ENCODE results near the gene GGT7. TPM values are rescaled to one million over a fixed set of nuclear protein-coding genes. Genes with fewer than 3 reads are reported as not detected.

GGT7 gene
- total RNA-seq, 1 donor from 2014 or later: 20.3 TPM

DNA sequence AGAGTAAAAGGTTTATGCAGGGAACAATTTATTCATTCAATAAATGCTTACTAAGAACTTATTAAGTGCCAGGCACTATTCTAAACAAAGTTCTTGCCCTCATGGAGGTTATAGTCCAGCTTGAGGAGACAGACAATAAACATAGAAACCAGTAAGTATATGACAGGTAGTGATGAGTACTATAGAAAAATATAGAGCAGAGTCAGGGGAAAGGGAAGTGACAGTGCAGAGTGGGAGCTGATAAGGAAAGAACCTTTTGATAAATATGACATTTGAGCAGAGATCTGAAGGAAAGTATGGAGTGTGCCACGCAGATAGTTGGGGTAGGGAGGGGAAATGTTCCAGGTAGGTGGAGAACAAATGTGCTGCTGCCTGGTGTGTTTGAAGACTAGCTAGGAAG lies 15.8 kb upstream of the GGT7 start:
- Mint-ChIP-seq H3K9me3 (ENCODE audit: unreplicated experiment) (no peaks in the 10 kb centered on the region), H3K27ac (ENCODE audit: unreplicated experiment) (no peak overlapping the region), H3K36me3 (ENCODE audit: low read depth, unreplicated experiment) (peaks cover 8% of the 10 kb centered on the region), H3K27me3 (ENCODE audit: unreplicated experiment) (peaks cover 1% of the 10 kb centered on the region), H3K4me1 (ENCODE audit: unreplicated experiment) (peaks cover 6% of the 10 kb centered on the region), H3K4me3 (ENCODE audit: unreplicated experiment) (peak overlapping the region; percentile 22)
- DNase-seq (ENCODE audit: low spot score): no peak
- TF ChIP-seq, protein P1, sequence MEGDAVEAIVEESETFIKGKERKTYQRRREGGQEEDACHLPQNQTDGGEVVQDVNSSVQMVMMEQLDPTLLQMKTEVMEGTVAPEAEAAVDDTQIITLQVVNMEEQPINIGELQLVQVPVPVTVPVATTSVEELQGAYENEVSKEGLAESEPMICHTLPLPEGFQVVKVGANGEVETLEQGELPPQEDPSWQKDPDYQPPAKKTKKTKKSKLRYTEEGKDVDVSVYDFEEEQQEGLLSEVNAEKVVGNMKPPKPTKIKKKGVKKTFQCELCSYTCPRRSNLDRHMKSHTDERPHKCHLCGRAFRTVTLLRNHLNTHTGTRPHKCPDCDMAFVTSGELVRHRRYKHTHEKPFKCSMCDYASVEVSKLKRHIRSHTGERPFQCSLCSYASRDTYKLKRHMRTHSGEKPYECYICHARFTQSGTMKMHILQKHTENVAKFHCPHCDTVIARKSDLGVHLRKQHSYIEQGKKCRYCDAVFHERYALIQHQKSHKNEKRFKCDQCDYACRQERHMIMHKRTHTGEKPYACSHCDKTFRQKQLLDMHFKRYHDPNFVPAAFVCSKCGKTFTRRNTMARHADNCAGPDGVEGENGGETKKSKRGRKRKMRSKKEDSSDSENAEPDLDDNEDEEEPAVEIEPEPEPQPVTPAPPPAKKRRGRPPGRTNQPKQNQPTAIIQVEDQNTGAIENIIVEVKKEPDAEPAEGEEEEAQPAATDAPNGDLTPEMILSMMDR (IDR thresholded peaks at IDR 0.05; ENCODE audit: unreplicated experiment): no peak

DNA sequence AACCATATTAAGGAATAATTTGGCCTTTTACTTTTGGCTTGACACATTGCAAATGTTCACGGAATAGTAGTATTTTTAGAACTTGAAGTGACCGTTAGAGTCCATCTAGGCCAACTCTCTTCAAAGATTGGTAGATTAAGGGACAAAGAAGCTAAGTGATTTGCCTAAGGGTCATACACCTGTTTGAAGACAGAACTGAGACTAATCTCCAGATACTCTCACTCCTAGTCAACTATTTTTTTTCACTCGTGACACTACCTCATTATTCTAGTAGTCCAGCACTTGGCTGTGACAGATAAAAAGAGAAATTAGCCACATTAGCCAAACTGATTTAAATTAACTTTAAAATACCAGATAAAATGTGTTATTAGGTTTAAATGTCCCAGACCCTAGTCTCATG lies 14.4 kb upstream of the GGT7 start:
- Mint-ChIP-seq H3K27me3 (ENCODE audit: unreplicated experiment) (peaks cover 1% of the 10 kb centered on the region), H3K4me1 (ENCODE audit: unreplicated experiment) (no peaks in the 10 kb centered on the region)

DNA sequence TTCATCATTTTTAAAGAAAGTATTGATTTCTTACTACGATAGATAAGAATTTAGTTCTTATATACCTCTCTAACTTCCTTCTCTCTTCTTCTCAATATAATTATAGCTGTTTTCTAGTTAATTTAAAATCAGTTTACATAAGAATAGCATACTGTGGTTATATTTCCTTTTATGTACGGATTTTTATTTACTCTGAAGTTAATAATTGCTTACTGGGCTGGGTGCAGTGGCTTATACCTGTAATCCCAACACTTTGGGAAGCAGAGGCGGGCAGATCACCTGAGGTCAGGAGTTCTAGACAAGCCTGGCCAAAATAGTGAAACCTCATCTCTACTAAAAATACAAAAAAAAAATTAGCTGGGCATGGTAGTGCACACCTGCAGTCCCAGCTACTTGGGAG lies 13.5 kb upstream of the GGT7 start:
- no peak overlapping the region for H3K27ac Mint-ChIP-seq (ENCODE audit: unreplicated experiment)
- no peaks in the 10 kb centered on the region for H3K4me1 Mint-ChIP-seq (ENCODE audit: unreplicated experiment)
- no peak for DNase-seq (ENCODE audit: low spot score)
- TF ChIP-seq, protein P1 (IDR thresholded peaks at IDR 0.05; ENCODE audit: unreplicated experiment): no peak
- no peaks in the 10 kb centered on the region for H3K9me3 Mint-ChIP-seq (ENCODE audit: unreplicated experiment)
- H3K27me3 Mint-ChIP-seq (ENCODE audit: unreplicated experiment): peaks cover 1% of the 10 kb centered on the region
- H3K4me3 Mint-ChIP-seq (ENCODE audit: unreplicated experiment): no peak overlapping the region
- peaks cover 12% of the 10 kb centered on the region for H3K36me3 Mint-ChIP-seq (ENCODE audit: low read depth, unreplicated experiment)

More for the DNA sequence above, 14.4 kb upstream of the GGT7 start:
- TF ChIP-seq, protein P1 (IDR thresholded peaks at IDR 0.05; ENCODE audit: unreplicated experiment): no peak
- Mint-ChIP-seq H3K4me3 (ENCODE audit: unreplicated experiment) (no peak overlapping the region), H3K9me3 (ENCODE audit: unreplicated experiment) (no peaks in the 10 kb centered on the region), H3K27ac (ENCODE audit: unreplicated experiment) (no peak overlapping the region), H3K36me3 (ENCODE audit: low read depth, unreplicated experiment) (peaks cover 12% of the 10 kb centered on the region)
- no peak for DNase-seq (ENCODE audit: low spot score)

DNA sequence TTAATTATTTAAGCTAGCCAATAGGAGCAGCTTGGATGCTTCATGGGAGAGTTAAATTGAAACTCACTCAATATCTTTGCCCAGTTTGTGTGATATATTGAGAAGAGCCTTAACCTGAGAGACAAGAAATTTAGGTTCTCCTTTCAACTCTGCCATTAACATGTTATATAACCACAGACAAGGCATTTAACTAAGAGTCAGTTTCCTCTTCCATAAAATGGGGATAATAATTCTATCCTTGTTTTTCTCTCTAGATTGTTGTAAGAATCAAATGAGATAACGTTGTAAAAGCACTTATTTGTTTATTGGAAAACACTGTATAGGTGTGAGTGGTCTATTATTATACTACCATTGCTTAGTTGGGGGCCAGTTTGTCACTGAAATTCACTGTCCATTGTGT lies 11.6 kb upstream of the GGT7 start:
- no peak overlapping the region for H3K27ac Mint-ChIP-seq (ENCODE audit: unreplicated experiment)
- no peak overlapping the region for H3K4me3 Mint-ChIP-seq (ENCODE audit: unreplicated experiment)
- no peaks in the 10 kb centered on the region for H3K9me3 Mint-ChIP-seq (ENCODE audit: unreplicated experiment)
- DNase-seq (ENCODE audit: low spot score): no peak
- peaks cover 12% of the 10 kb centered on the region for H3K36me3 Mint-ChIP-seq (ENCODE audit: low read depth, unreplicated experiment)
- peaks cover under 1% of the 10 kb centered on the region for H3K4me1 Mint-ChIP-seq (ENCODE audit: unreplicated experiment)
- TF ChIP-seq, protein P1 (IDR thresholded peaks at IDR 0.05; ENCODE audit: unreplicated experiment): no peak
- H3K27me3 Mint-ChIP-seq (ENCODE audit: unreplicated experiment): no peaks in the 10 kb centered on the region

DNA sequence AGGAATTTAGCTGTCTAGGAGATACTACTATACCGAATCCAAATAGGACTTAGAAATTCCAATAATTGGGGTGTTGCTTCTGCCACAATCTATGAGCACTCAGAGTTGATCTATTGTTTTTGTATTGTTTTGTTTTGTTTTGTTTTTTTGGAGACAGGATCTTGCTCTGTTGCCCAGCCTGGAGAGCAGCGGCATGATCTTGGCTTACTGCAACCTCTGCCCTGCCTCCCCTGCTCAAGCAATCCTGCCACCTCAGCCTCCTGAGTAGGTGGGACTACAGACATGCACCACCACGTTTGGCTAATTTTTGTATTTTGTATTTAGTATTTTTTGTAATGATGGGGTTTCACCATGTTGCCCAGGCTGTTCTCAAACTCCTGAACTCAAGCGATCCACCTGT lies 11.2 kb upstream of the GGT7 start:
- H3K27ac Mint-ChIP-seq (ENCODE audit: unreplicated experiment): no peak overlapping the region
- TF ChIP-seq, protein P1 (IDR thresholded peaks at IDR 0.05; ENCODE audit: unreplicated experiment): no peak

More for the DNA sequence above, 11.2 kb upstream of the GGT7 start:
- no peak for DNase-seq (ENCODE audit: low spot score)
- no peak overlapping the region for H3K4me3 Mint-ChIP-seq (ENCODE audit: unreplicated experiment)
- H3K9me3 Mint-ChIP-seq (ENCODE audit: unreplicated experiment): no peaks in the 10 kb centered on the region
- H3K27me3 Mint-ChIP-seq (ENCODE audit: unreplicated experiment): peaks cover 2% of the 10 kb centered on the region
- H3K4me1 Mint-ChIP-seq (ENCODE audit: unreplicated experiment): peaks cover 3% of the 10 kb centered on the region
- H3K36me3 Mint-ChIP-seq (ENCODE audit: low read depth, unreplicated experiment): peaks cover 12% of the 10 kb centered on the region

All from endothelial cell (in vitro differentiated cells).